Endodermal cell (in vitro differentiated cells): ENCODE data around the gene C1orf198. TPM values are rescaled to one million over a fixed set of nuclear protein-coding genes. Genes with fewer than 3 reads are reported as not detected.

Experiments used
- DNase-seq: peaks from one replicate; pipeline ENCODE4 v3.0.0-alpha.2; 2017
- H3K27ac ChIP-seq: 2 replicates; pipeline ENCODE4 v1.5.1; 2013; ENCODE audit warnings: mild to moderate bottlenecking, low read depth, low read length, moderate library complexity
- H3K27me3 ChIP-seq: 2 replicates; pipeline ENCODE4 v1.6.1; 2013; ENCODE audit warnings: mild to moderate bottlenecking, low read length, moderate library complexity; ENCODE audit not compliant: insufficient read depth, control insufficient read depth, poor library complexity, severe bottlenecking
- H3K36me3 ChIP-seq: 2 replicates; pipeline ENCODE4 v1.7.0; 2013; ENCODE audit warnings: mild to moderate bottlenecking, low read length, moderate library complexity; ENCODE audit not compliant: control insufficient read depth, insufficient read depth
- H3K4me1 ChIP-seq: one replicate; pipeline ENCODE4 v1.7.0; 2013; ENCODE audit warnings: low read length; ENCODE audit not compliant: control insufficient read depth, insufficient read depth
- H3K4me3 ChIP-seq: 2 replicates; pipeline ENCODE4 v1.5.1; 2013; ENCODE audit warnings: mild to moderate bottlenecking, low read length, moderate library complexity
- H3K9ac ChIP-seq: 2 replicates; pipeline ENCODE4 v1.6.1; 2013; ENCODE audit warnings: mild to moderate bottlenecking, low read length, moderate library complexity; ENCODE audit not compliant: poor library complexity, severe bottlenecking; ENCODE audit errors: extremely low read depth
- H3K9me3 ChIP-seq: 2 replicates; pipeline ENCODE4 v1.6.1; 2013; ENCODE audit warnings: mild to moderate bottlenecking, low read length, moderate library complexity; ENCODE audit not compliant: control insufficient read depth
- H3K27ac Mint-ChIP-seq: 2 replicates; pipeline ENCODE4 v1.8.0; 2020; ENCODE audit warnings: mixed read lengths
- H3K27me3 Mint-ChIP-seq: 2 replicates; pipeline ENCODE4 v1.8.0; 2021; ENCODE audit warnings: mild to moderate bottlenecking, mixed read lengths; ENCODE audit not compliant: insufficient read depth
- H3K36me3 Mint-ChIP-seq: 2 replicates; pipeline ENCODE4 v1.8.0; 2020; ENCODE audit warnings: low read depth, mixed read lengths
- H3K4me1 Mint-ChIP-seq: 2 replicates; pipeline ENCODE4 v1.8.0; 2020; ENCODE audit warnings: mixed read lengths
- H3K4me3 Mint-ChIP-seq: 2 replicates; pipeline ENCODE4 v1.8.0; 2020; ENCODE audit warnings: mild to moderate bottlenecking, moderate library complexity, mixed read lengths
- H3K9me3 Mint-ChIP-seq: 2 replicates; pipeline ENCODE4 v1.8.0; 2020; ENCODE audit warnings: mild to moderate bottlenecking, mixed read lengths
- WGBS, 2 experiments: methylation state at CpG; one replicate each; pipeline versions ENCODE4 v1.1.5 to v1.1.7; 2013; ENCODE audit warnings: missing lambda C conversion rate in 2 of 2, mixed read lengths in 1 of 2; ENCODE audit not compliant: insufficient coverage in 1 of 2, insufficient read length in 1 of 2; 5-methylcytosine and 5-hydroxymethylcytosine counted together
- total RNA-seq, 2 donors: library from RNA; stranded (reverse); fragmentation: NEBNext Ultra II Directional in 1 of 2; extraction: Animal tissue kit (Norgen Biotek cat#: 25700) in 1 of 2; gene quantifications; 2 replicates in 1 of 2; 3 replicates in 1 of 2; pipeline ENCODE4 v1.2.1, GENCODE V29; 2021
- TF ChIP-seq, protein P1 (sequence below): fragments of 200-600 bp; sonication (generic); conservative IDR thresholded peaks from 2 replicates; pipeline ENCODE4 v1.5.0; 2021; ENCODE audit warnings: antibody characterized with exemption, mild to moderate bottlenecking

Gene C1orf198
- total RNA-seq, 2 donors from 2014 or later: 37.5 to 44.8 TPM

DNA sequence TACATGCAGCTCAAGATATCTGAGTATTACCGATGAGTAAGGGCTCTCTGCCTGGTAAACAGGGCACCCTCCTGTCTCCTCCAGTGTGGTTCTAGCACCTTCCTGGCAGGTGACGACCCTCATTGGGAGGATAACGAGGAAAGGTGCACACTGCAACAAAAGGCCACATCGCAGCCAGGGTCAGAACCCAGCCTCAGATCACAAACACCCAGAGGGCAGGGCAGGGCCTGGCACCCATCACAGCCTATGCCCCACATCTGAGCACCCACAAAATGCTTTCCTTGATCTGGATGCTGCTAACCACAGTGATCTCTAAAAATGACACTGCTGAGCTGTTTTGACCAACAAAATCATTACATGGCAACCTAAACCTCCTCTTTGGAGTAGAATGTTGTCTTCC, 23.8 kb downstream of the C1orf198 start:
- 95 to 100% methylated on average over 2 to 4 of the region's 4 CpGs for WGBS, 2 experiments

DNA sequence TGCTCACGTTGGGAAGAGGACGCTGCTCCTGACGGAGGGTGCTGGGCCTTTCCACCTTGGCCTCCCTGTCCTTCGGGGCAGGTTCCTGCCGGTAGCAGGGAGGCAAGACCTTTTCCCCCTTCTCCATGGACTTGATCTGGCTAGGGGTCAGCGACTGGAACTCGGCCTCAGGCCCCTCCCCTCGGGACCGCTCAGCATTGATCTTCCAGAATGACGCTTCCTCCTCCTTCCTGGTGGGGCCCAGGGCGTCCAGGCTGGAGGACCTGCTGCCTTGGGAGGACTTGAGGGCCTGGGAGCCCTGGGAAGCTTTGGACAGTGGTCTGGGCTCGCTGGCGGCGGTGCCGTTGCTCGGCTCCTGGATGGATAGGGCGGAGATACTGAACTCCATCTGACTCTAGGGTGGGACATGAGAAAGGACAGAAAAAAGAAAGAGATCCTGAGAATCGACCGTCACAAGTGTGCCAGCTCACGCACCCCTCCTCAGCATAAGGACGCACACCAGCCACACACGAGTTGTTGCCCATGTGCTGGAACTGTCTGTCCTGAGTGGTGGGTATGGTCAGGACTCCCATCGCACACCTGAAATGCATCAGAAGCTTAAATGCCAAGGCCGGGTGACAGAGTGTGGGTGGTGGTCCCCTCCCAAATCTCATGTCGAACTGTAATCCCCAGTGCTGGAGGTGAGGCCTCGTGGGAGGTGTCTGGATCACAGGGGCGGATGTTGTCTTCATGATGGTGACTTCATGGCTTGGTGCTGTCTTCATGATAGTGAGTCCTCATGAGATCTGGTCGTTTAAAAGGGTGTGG, 24.6 kb downstream of the C1orf198 start:
- H3K27ac ChIP-seq: no peak overlapping the region
- H3K9me3 ChIP-seq: no peaks in the 10 kb centered on the region
- no peak overlapping the region for H3K9ac ChIP-seq
- no peaks in the 10 kb centered on the region for H3K4me1 ChIP-seq
- peaks cover 34% of the 10 kb centered on the region for H3K36me3 ChIP-seq
- Mint-ChIP-seq H3K27me3 (no peaks in the 10 kb centered on the region), H3K4me1 (no peaks in the 10 kb centered on the region), H3K9me3 (no peaks in the 10 kb centered on the region), H3K36me3 (peaks cover 54% of the 10 kb centered on the region), H3K4me3 (no peak overlapping the region), H3K27ac (no peak overlapping the region)
- DNase-seq: no peak
- H3K4me3 ChIP-seq: no peak overlapping the region
- H3K27me3 ChIP-seq: no peaks in the 10 kb centered on the region
- TF ChIP-seq, protein P1, sequence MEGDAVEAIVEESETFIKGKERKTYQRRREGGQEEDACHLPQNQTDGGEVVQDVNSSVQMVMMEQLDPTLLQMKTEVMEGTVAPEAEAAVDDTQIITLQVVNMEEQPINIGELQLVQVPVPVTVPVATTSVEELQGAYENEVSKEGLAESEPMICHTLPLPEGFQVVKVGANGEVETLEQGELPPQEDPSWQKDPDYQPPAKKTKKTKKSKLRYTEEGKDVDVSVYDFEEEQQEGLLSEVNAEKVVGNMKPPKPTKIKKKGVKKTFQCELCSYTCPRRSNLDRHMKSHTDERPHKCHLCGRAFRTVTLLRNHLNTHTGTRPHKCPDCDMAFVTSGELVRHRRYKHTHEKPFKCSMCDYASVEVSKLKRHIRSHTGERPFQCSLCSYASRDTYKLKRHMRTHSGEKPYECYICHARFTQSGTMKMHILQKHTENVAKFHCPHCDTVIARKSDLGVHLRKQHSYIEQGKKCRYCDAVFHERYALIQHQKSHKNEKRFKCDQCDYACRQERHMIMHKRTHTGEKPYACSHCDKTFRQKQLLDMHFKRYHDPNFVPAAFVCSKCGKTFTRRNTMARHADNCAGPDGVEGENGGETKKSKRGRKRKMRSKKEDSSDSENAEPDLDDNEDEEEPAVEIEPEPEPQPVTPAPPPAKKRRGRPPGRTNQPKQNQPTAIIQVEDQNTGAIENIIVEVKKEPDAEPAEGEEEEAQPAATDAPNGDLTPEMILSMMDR: no peak
- 94 to 99% methylated on average over 19 to 28 of the region's 28 CpGs for WGBS, 2 experiments

More for the DNA sequence above, 23.8 kb downstream of the C1orf198 start:
- Histone ChIP-seq H3K9me3 (no peaks in the 10 kb centered on the region), H3K27me3 (no peaks in the 10 kb centered on the region), H3K9ac (no peak overlapping the region), H3K4me3 (no peak overlapping the region), H3K27ac (no peak overlapping the region), H3K36me3 (peaks cover 30% of the 10 kb centered on the region), H3K4me1 (no peaks in the 10 kb centered on the region)
- Mint-ChIP-seq H3K9me3 (no peaks in the 10 kb centered on the region), H3K36me3 (peaks cover 46% of the 10 kb centered on the region), H3K27ac (no peak overlapping the region), H3K4me3 (no peak overlapping the region), H3K27me3 (no peaks in the 10 kb centered on the region), H3K4me1 (peaks cover 1% of the 10 kb centered on the region)
- no peak for DNase-seq
- TF ChIP-seq, protein P1: no peak

DNA sequence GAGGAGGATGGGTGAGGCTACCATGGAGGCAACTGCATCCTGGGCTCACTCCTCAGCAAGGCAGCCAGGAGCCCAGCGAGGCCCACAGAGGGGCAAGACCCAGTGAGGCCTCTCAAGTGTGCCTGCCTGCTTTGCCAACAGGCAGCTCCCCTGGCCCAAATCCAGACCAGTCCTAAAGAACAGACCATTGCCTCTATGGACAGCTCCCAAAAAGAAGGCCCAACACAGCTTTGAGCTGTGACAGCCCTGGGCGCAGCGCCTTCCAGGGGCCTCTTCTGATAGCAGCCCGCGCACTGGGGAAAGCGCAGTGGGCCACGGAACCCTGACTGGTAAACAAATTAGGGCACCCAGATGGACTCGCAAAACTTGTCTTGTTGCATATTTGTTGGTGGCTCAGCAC, 25.5 kb downstream of the C1orf198 start:
- H3K27ac Mint-ChIP-seq: no peak overlapping the region
- no peaks in the 10 kb centered on the region for H3K27me3 Mint-ChIP-seq
- H3K9me3 Mint-ChIP-seq: no peaks in the 10 kb centered on the region
- Histone ChIP-seq H3K27me3 (no peaks in the 10 kb centered on the region), H3K9me3 (no peaks in the 10 kb centered on the region), H3K9ac (no peak overlapping the region), H3K4me1 (no peaks in the 10 kb centered on the region), H3K4me3 (no peak overlapping the region), H3K27ac (no peak overlapping the region), H3K36me3 (peaks cover 42% of the 10 kb centered on the region)
- 96 to 98% methylated on average over 7 to 8 of the region's 8 CpGs for WGBS, 2 experiments
- no peak for DNase-seq
- TF ChIP-seq, protein P1: no peak
- no peaks in the 10 kb centered on the region for H3K4me1 Mint-ChIP-seq
- H3K36me3 Mint-ChIP-seq: peaks cover 60% of the 10 kb centered on the region
- H3K4me3 Mint-ChIP-seq: no peak overlapping the region
